Measurements from ENCODE around the gene MX1. TPM values are rescaled to one million over a fixed set of nuclear protein-coding genes. Genes with fewer than 3 reads are reported as not detected.

Gene MX1
- total and polyA plus RNA-seq, 2 donors: 54.5 to 148 TPM

GRCh38 chr21:41402796-41403195, 23.2 kb upstream of the MX1 start:
- Histone ChIP-seq H3K27ac (ENCODE audit: low read depth in 1 of 2, low read length in 1 of 2) (no peak overlapping the region), H3K9me3 (ENCODE audit: control insufficient read depth in 2 of 2, insufficient read depth in 1 of 2, low read length in 1 of 2) (no peaks in the 10 kb centered on the region), H3K36me3 (ENCODE audit: control insufficient read depth in 2 of 2, insufficient read depth in 2 of 2, low read length in 1 of 2) (peaks cover 56 to 82% of the 10 kb centered on the region in 2 donors), H3K4me3 (ENCODE audit: low read length in 2 of 2) (no peak overlapping the region), H3K4me1 (ENCODE audit: control insufficient read depth in 2 of 2, insufficient read depth in 2 of 2, low read length in 2 of 2) (peaks cover 0 to 6% of the 10 kb centered on the region in 2 donors), H3K27me3 (ENCODE audit: control insufficient read depth in 2 of 2, insufficient read depth in 1 of 2, low read length in 1 of 2) (no peaks in the 10 kb centered on the region)
- DNase-seq (ENCODE audit: low read depth in 6 of 9, low spot score in 9 of 9): no peak
- 98% methylated on average over 10 of the region's 10 CpGs for WGBS

- Histone ChIP-seq H3K27ac (ENCODE audit: low read depth in 1 of 2, low read length in 1 of 2) (no peak overlapping the region), H3K4me3 (ENCODE audit: low read length in 2 of 2) (no peak overlapping the region), H3K4me1 (ENCODE audit: control insufficient read depth in 2 of 2, insufficient read depth in 2 of 2, low read length in 2 of 2) (peaks cover 0 to 6% of the 10 kb centered on the region in 2 donors), H3K9me3 (ENCODE audit: control insufficient read depth in 2 of 2, insufficient read depth in 1 of 2, low read length in 1 of 2) (no peaks in the 10 kb centered on the region), H3K27me3 (ENCODE audit: control insufficient read depth in 2 of 2, insufficient read depth in 1 of 2, low read length in 1 of 2) (no peaks in the 10 kb centered on the region), H3K36me3 (ENCODE audit: control insufficient read depth in 2 of 2, insufficient read depth in 2 of 2, low read length in 1 of 2) (peaks cover 61 to 83% of the 10 kb centered on the region in 2 donors)
- 96% methylated on average over 9 of the region's 9 CpGs for WGBS
- no peak for DNase-seq (ENCODE audit: low read depth in 6 of 9, low spot score in 9 of 9)
Measured at GRCh38 chr21:41403331-41403730, 22.7 kb upstream of the MX1 start.

- Histone ChIP-seq H3K27ac (ENCODE audit: low read depth in 1 of 2, low read length in 1 of 2) (no peak overlapping the region), H3K36me3 (ENCODE audit: control insufficient read depth in 2 of 2, insufficient read depth in 2 of 2, low read length in 1 of 2) (peaks cover 60 to 82% of the 10 kb centered on the region in 2 donors), H3K9me3 (ENCODE audit: control insufficient read depth in 2 of 2, insufficient read depth in 1 of 2, low read length in 1 of 2) (no peaks in the 10 kb centered on the region), H3K4me3 (ENCODE audit: low read length in 2 of 2) (no peak overlapping the region), H3K27me3 (ENCODE audit: control insufficient read depth in 2 of 2, insufficient read depth in 1 of 2, low read length in 1 of 2) (no peaks in the 10 kb centered on the region), H3K4me1 (ENCODE audit: control insufficient read depth in 2 of 2, insufficient read depth in 2 of 2, low read length in 2 of 2) (peaks cover 0 to 6% of the 10 kb centered on the region in 2 donors)
- 97% methylated on average over 10 of the region's 10 CpGs for WGBS
- no peak for DNase-seq (ENCODE audit: low read depth in 6 of 9, low spot score in 9 of 9)
Measured at GRCh38 chr21:41403966-41404365, 22.1 kb upstream of the MX1 start.

- peaks cover 52 to 81% of the 10 kb centered on the region in 2 donors for H3K36me3 ChIP-seq (ENCODE audit: control insufficient read depth in 2 of 2, insufficient read depth in 2 of 2, low read length in 1 of 2)
- 98% methylated on average over 4 of the region's 4 CpGs for WGBS
- peaks cover 0 to 6% of the 10 kb centered on the region in 2 donors for H3K4me1 ChIP-seq (ENCODE audit: control insufficient read depth in 2 of 2, insufficient read depth in 2 of 2, low read length in 2 of 2)
- no peaks in the 10 kb centered on the region for H3K9me3 ChIP-seq (ENCODE audit: control insufficient read depth in 2 of 2, insufficient read depth in 1 of 2, low read length in 1 of 2)
- H3K27me3 ChIP-seq (ENCODE audit: control insufficient read depth in 2 of 2, insufficient read depth in 1 of 2, low read length in 1 of 2): no peaks in the 10 kb centered on the region
- no peak overlapping the region for H3K4me3 ChIP-seq (ENCODE audit: low read length in 2 of 2)
- H3K27ac ChIP-seq (ENCODE audit: low read depth in 1 of 2, low read length in 1 of 2): no peak overlapping the region
- no peak for DNase-seq (ENCODE audit: low read depth in 6 of 9, low spot score in 9 of 9)
Measured at GRCh38 chr21:41405321-41405720, 20.7 kb upstream of the MX1 start.

- no peak for DNase-seq (ENCODE audit: low read depth in 6 of 9, low spot score in 9 of 9)
- peaks cover 0 to 6% of the 10 kb centered on the region in 2 donors for H3K4me1 ChIP-seq (ENCODE audit: control insufficient read depth in 2 of 2, insufficient read depth in 2 of 2, low read length in 2 of 2)
- H3K27ac ChIP-seq (ENCODE audit: low read depth in 1 of 2, low read length in 1 of 2): no peak overlapping the region
- no peaks in the 10 kb centered on the region for H3K27me3 ChIP-seq (ENCODE audit: control insufficient read depth in 2 of 2, insufficient read depth in 1 of 2, low read length in 1 of 2)
- H3K4me3 ChIP-seq (ENCODE audit: low read length in 2 of 2): no peak overlapping the region
- peaks cover 0 to 7% of the 10 kb centered on the region in 2 donors for H3K9me3 ChIP-seq (ENCODE audit: control insufficient read depth in 2 of 2, insufficient read depth in 1 of 2, low read length in 1 of 2)
- WGBS: 98% methylated on average over 6 of the region's 6 CpGs
- peaks cover 54 to 75% of the 10 kb centered on the region in 2 donors for H3K36me3 ChIP-seq (ENCODE audit: control insufficient read depth in 2 of 2, insufficient read depth in 2 of 2, low read length in 1 of 2)
Measured at GRCh38 chr21:41406340-41406739, 19.7 kb upstream of the MX1 start.

- Histone ChIP-seq H3K27ac (ENCODE audit: low read depth in 1 of 2, low read length in 1 of 2) (no peak overlapping the region), H3K27me3 (ENCODE audit: control insufficient read depth in 2 of 2, insufficient read depth in 1 of 2, low read length in 1 of 2) (no peaks in the 10 kb centered on the region), H3K9me3 (ENCODE audit: control insufficient read depth in 2 of 2, insufficient read depth in 1 of 2, low read length in 1 of 2) (peaks cover 0 to 7% of the 10 kb centered on the region in 2 donors), H3K36me3 (ENCODE audit: control insufficient read depth in 2 of 2, insufficient read depth in 2 of 2, low read length in 1 of 2) (peaks cover 45 to 63% of the 10 kb centered on the region in 2 donors), H3K4me3 (ENCODE audit: low read length in 2 of 2) (no peak overlapping the region), H3K4me1 (ENCODE audit: control insufficient read depth in 2 of 2, insufficient read depth in 2 of 2, low read length in 2 of 2) (peaks cover 0 to 6% of the 10 kb centered on the region in 2 donors)
- 97% methylated on average over 24 of the region's 24 CpGs for WGBS
- DNase-seq (ENCODE audit: low read depth in 6 of 9, low spot score in 9 of 9): no peak
Measured at GRCh38 chr21:41407541-41408460, 18.2 kb upstream of the MX1 start.

GRCh38 chr21:41410361-41410760, 15.7 kb upstream of the MX1 start:
- Histone ChIP-seq H3K4me1 (ENCODE audit: control insufficient read depth in 2 of 2, insufficient read depth in 2 of 2, low read length in 2 of 2) (no peaks in the 10 kb centered on the region), H3K4me3 (ENCODE audit: low read length in 2 of 2) (no peak overlapping the region), H3K27ac (ENCODE audit: low read depth in 1 of 2, low read length in 1 of 2) (no peak overlapping the region), H3K9me3 (ENCODE audit: control insufficient read depth in 2 of 2, insufficient read depth in 1 of 2, low read length in 1 of 2) (peaks cover 0 to 7% of the 10 kb centered on the region in 2 donors), H3K27me3 (ENCODE audit: control insufficient read depth in 2 of 2, insufficient read depth in 1 of 2, low read length in 1 of 2) (no peaks in the 10 kb centered on the region), H3K36me3 (ENCODE audit: control insufficient read depth in 2 of 2, insufficient read depth in 2 of 2, low read length in 1 of 2) (peaks cover 27 to 41% of the 10 kb centered on the region in 2 donors)
- no peak for DNase-seq (ENCODE audit: low read depth in 6 of 9, low spot score in 9 of 9)
- 98% methylated on average over 1 of the region's 1 CpG for WGBS

- 95% methylated on average over 5 of the region's 5 CpGs for WGBS
- H3K4me3 ChIP-seq (ENCODE audit: low read length in 2 of 2): no peak overlapping the region
- H3K9me3 ChIP-seq (ENCODE audit: control insufficient read depth in 2 of 2, insufficient read depth in 1 of 2, low read length in 1 of 2): peaks cover 0 to 7% of the 10 kb centered on the region in 2 donors
- no peaks in the 10 kb centered on the region for H3K4me1 ChIP-seq (ENCODE audit: control insufficient read depth in 2 of 2, insufficient read depth in 2 of 2, low read length in 2 of 2)
- peak overlapping the region in 1 of 2 donors; percentile 9 for H3K27ac ChIP-seq (ENCODE audit: low read depth in 1 of 2, low read length in 1 of 2)
- peaks cover 26 to 40% of the 10 kb centered on the region in 2 donors for H3K36me3 ChIP-seq (ENCODE audit: control insufficient read depth in 2 of 2, insufficient read depth in 2 of 2, low read length in 1 of 2)
- DNase-seq (ENCODE audit: low read depth in 6 of 9, low spot score in 9 of 9): no peak
- H3K27me3 ChIP-seq (ENCODE audit: control insufficient read depth in 2 of 2, insufficient read depth in 1 of 2, low read length in 1 of 2): no peaks in the 10 kb centered on the region
Measured at GRCh38 chr21:41410767-41411448, 15.1 kb upstream of the MX1 start.

Measured in thymus (tissue), 11 donors.